ENCODE measurements around the gene KCNIP4.
A peak's percentile ranks its signal among the peaks of the same experiment; 100 is the strongest.
"Not testable (repeated sequence)": the region's sequence is repeated elsewhere in the genome, so short reads cannot be mapped to it uniquely, and the experiment has no call there.

KCNIP4 gene

GRCh38 chr4:21363701-21364100 lies 584.9 kb downstream of the KCNIP4 start:
- DNase-seq = no peak

DNA sequence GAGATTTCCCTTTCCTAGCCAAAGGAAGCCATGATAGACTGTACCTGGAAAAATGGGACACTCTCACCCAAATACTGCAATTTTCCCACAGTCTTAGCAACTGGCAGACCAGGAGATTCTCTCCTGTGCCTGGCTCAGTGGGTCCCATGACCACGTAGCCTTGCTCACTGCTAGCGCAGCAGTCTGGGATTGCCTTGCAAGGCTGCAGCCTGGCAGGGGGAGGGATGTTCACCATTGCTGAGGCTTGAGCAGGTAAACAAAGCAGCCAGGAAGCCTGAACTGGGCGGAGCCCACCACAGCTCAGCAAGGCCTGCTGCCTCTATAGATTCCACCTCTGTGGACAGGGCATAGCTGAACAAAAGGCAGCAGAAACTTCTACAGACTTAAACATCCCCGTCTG lies 596.2 kb downstream of the KCNIP4 start:
- DNase-seq = not testable (repeated sequence)

DNA sequence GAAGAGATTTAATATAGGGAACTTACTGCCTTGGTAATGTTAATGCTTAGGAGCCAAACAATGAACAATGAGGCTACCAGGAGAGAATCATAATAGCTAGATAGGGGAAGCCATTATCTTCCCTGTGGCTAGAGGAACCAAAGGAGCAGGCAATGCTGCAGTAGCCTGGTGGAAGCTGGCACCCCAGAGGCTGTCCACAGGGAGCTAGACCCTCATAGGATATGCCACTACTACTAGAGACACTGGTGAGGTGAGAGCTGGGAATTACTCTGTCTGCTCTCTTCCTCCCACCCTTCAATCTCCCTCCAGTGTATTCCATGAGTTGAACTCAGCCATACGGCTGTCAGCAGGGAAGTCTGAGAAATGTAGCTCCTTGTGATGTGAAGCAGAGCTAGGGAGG lies 601.4 kb downstream of the KCNIP4 start:
- DNase-seq = no peak

DNA sequence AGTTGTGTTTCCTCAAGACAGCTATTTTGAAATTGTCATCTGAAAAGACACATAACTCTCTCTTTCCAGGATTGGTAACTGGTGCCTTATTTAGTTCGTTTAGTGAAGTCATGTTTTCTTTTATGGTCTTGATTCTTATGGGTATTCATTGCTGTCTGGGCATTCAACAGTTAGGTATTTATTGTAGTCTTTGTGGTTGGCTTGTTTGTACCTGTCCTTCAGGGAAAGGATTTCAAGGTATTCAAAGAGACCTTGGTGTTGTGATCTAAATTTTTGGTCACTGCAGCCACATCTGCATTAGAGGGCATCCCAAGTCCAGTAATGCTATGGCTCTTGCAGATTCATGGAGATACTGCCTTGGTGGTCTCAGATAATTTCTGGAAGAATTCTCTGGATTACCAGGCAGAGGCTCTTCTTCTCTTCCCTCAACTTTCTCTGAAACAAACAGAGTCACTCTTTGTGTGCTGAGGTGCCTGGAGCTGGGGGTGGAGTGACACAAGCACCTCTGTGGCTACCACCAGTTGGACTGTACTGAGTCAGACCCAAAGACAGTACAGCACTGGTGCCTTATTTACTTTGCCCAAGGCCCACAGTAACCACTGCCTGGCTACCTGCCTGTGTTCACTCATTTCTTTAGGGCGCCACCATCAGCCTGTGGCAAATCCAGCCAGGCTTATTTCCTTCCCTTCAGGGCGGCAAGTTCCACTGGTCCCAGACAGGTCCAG lies 620.4 kb downstream of the KCNIP4 start:
- DNase-seq = no peak

DNA sequence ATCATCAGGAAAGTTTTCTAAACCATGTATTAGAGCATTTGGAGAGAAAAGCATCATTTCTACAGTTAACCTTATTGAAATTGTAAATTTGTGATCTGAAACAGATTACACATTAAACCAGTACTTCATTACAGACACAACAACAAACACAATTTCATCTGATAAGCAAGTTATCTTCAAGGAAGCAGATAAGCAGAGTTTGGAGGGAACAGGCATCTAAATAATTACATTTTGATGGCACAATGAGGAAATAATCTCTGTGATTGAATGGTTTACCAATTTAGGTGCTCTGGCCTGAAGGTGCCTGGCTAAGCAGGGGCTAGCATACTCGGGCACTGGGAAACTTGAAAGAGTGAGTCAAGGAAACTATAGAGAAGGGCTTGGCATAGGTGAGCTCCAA lies 628.5 kb downstream of the KCNIP4 start:
- DNase-seq = no peak

GRCh38 chr4:21307709-21308108 lies 640.9 kb downstream of the KCNIP4 start:
- peak in 1 of 14 donors; percentile 41 for DNase-seq

DNA sequence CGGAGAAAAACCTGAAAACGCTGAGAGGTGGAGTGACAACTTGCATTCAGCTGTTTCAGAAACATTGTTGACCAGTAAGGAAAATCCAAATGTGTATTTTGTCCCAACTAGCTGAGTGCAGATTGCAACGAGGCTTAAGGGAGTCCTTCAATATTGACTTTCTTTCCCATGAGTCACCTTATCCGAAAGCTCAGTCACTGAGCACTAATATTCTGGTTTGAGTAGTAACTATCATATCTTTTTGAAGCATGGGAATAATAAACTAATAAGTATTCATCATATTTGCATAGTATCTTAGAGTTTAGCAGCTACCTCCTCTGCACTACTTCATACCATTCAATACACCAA lies 644.1 kb downstream of the KCNIP4 start:
- DNase-seq = no peak

GRCh38 chr4:21290562-21290961 lies 658.0 kb downstream of the KCNIP4 start:
- DNase-seq = no peak

- no peak for DNase-seq
Measured at GRCh38 chr4:21276046-21276445, 672.5 kb downstream of the KCNIP4 start.

DNA sequence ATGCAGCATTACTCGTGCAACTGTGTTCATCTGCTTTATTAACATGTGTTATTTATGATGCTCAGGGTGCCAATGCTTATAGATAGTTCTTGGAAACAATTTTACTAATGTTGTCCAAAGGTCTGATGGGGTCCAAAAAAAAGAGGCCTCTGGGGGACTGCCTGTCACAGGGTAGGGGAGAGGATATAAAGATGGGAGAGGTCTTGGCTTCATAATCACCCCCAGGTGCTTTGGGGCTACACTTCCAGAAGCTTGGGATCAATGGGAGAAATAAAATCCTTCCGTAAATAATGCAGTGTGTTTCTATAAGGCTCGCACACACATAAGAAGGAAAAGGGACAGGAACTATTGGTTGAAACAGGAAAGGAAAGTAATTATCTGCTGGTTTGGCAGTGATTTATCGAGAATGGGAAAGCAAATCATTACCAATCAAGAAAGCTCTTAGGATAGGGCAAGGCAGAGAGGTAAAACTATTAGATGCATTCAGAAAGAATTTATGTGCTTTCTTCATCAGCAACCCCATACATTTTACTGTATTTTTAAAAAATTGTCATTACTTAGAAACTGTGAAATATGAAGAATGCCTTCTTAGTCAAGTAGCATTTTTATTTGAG lies 677.0 kb downstream of the KCNIP4 start:
- DNase-seq = no peak

- peak in 1 of 14 donors; percentile 79 for DNase-seq
Measured at GRCh38 chr4:21248331-21248730, 700.2 kb downstream of the KCNIP4 start.

DNA sequence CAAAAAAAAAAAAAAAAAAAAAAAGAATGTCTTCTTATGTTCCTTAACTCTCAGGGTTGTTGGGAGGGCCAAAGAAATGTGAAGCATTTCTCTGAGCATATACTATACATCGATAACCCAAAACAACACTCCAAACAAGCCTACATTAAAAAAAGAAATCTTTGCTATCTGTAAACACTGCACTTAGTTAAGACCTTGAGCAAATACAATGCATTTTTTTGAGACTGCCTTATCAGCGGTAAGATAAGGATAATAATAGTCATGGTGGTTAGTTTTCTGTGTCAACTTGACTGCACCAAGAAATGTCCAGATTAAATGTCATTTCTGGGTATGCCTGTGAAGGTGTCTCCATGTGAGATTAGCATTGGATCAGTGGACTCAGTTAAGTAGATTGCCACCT lies 706.4 kb downstream of the KCNIP4 start:
- no peak for DNase-seq

DNA sequence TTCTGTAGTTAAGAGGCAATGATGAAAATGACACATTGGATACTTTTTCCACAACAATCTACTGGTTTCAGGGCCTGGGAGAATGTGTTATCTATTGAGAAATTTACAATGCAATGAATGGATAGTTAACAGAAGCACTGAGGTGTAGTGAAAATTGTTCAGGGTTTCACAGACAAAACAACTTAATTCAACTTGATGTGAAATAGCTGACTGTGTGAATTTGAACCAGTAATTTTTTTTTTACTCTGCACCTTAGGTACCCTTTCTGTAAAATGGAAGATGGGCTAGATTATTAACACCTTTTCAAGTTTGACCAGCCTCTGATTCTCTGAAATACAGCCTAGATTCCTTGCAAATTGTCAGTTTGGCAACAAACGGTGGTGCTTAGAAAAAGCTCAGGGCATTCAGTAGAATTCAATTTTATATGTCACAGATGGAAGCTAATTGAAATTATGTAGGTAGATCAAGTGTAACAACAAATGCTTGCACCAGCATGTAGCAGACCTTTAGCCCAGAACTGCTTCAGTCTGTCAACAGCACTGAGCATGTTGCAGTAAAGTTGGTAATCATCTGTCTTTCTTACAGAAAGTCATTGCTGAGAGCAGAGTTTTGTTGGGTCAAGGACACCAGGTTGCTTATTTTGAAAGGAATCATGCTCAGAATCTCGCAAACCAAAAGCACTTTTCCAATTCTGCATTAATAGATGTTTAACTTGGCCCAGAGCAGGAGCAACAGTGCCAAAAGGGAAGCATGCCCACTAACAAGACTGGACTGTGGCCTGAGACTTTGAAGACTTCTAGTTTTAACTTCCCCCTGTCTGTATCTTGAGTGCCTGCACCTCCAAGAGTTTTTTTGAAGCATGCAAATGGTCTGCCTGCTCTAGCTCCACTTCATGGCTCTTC lies 721.7 kb downstream of the KCNIP4 start:
- peak in 1 of 14 donors; percentile 49 for DNase-seq

DNA sequence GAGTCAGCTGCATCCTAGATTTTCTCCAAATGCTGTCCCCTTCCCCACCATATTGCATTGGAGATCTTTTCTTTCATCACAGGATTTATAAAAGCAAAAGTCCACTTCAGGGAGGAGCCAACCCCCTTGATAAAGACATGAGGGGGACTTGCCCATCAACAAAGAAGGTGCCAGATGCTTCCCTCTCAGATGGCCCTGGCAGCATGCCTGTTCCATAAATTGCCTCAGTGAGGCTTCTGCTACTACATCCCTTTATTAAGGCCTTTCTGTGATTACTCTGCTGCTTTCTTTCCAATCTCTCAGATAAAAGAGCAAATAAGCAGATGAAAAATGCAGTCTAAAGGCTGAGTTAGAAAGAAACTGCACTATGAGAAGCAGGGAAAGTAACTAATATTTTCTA lies 736.7 kb downstream of the KCNIP4 start:
- DNase-seq = peak in 1 of 14 donors; percentile 49

GRCh38 chr4:21209860-21210259 lies 738.7 kb downstream of the KCNIP4 start:
- no peak for DNase-seq

GRCh38 chr4:21205821-21206531 lies 742.6 kb downstream of the KCNIP4 start:
- DNase-seq = no peak

- DNase-seq = no peak
Measured at GRCh38 chr4:21203416-21203815, 745.2 kb downstream of the KCNIP4 start.

DNA sequence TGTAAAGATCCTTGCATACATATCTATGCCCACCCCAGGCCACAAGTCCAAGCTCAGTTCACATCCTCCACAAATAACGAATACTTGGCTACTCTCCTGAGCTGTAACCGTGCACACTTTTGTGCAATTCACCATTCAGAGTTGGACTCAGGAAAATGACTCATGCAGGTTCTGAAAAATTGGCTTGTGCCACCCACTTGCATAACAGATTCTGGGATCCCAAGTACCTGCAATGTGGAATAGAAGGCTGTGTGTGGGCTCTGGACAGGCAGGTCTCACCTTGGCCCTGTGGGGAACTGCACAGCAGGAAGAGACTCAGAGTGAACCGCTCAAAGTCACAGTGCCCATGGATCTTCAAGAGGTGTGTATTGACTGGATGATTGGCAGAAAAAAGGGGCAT lies 745.6 kb downstream of the KCNIP4 start:
- DNase-seq = no peak

DNA sequence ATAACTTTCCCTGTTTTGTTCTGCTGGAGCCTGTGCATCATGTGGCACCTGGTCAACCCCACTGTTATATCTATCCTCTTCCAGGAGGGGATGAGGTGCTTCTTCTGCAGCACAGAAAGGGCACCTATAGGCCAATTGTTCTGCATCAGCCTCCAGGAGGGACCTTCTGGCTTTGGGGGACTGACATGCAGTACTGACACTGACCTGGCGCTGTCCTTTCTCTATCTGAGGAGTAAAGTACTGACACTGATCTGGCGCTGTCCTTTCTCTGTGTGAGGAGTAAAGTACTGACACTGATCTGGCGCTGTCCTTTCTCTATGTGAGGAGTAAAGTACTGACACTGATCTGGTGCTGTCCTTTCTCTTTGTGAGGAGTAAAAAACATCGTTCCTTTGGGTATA lies 749.9 kb downstream of the KCNIP4 start:
- DNase-seq = no peak

- no peak for DNase-seq
Measured at GRCh38 chr4:21195682-21196081, 752.9 kb downstream of the KCNIP4 start.

DNA sequence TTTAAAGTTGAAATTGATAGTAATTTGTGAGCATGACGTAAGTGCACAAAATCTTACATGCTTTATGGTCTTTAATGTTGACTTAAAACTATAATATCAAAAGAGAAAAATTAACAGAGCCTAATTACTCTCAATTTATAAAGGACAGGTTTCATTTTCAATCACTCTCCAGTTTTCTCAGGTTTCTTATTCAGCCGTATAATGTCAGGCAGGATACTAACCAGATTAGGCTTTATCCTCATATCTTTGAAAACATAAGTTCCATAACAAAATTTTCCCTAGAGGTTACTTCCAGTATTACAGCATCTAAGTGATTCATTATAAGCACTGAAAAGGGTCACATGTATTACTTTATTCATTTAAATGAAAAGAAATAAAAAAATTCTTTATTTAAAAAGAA lies 756.2 kb downstream of the KCNIP4 start:
- DNase-seq = no peak

GRCh38 chr4:21191317-21191716 lies 757.3 kb downstream of the KCNIP4 start:
- no peak for DNase-seq

GRCh38 chr4:21184788-21185187 lies 763.8 kb downstream of the KCNIP4 start:
- DNase-seq = peak in 1 of 14 donors; percentile 6
